SK-N-SH (cell line): ENCODE results near the gene ST6GALNAC5. TPM values are rescaled to one million over a fixed set of nuclear protein-coding genes. Genes with fewer than 3 reads are reported as not detected.

ENCODE experiments used
- CTCF ChIA-PET: fragments of 300-600, 350-600 bp; formaldehyde crosslinking; extraction: SDS; loops from one replicate; lab custom pipeline; 2021; lab: Yijun Ruan, JAX
- POLR2A ChIA-PET: fragments of 350-600 bp; sonication (Branson Sonifier 250); formaldehyde crosslinking; extraction: SDS; loops from one replicate; lab custom pipeline; 2020; ENCODE audit warnings: antibody characterized with exemption, inconsistent platforms; lab: Yijun Ruan, JAX
- DNase-seq: peaks from one replicate; pipeline ENCODE4 v3.0.0; 2012
- H2AFZ ChIP-seq: fragments of 200-600 bp; sonication (generic); 2 replicates; pipeline ENCODE4 v1.8.1; 2016; ENCODE audit warnings: antibody characterized with exemption, mild to moderate bottlenecking, low read depth
- H3F3A ChIP-seq: fragments of 200-600 bp; sonication (generic); replicated peaks from 2 replicates; pipeline ENCODE3; 2016; ENCODE audit warnings: antibody characterized with exemption, mild to moderate bottlenecking; ENCODE audit not compliant: insufficient read depth
- H3K27ac ChIP-seq, 2 experiments: fragments of 200-500 bp in 1 of 2; fragments of 200-600 bp in 1 of 2; sonication (Bioruptor generic) in 1 of 2; sonication (generic), shearing (Covaris generic) in 1 of 2; 2 replicates each; pipeline versions ENCODE4 v1.5.1 to v1.6.1; 2014 to 2016; ENCODE audit warnings: low read depth in 2 of 2, inconsistent platforms in 1 of 2, low read length in 1 of 2, mild to moderate bottlenecking in 1 of 2, mixed read lengths in 1 of 2
- H3K27me3 ChIP-seq: fragments of 200-600 bp; sonication (generic), shearing (Covaris generic); 2 replicates; pipeline ENCODE4 v1.6.1; 2016; ENCODE audit warnings: mixed run types; ENCODE audit not compliant: insufficient read depth
- H3K36me3 ChIP-seq, 2 experiments: fragments of 200-500 bp in 1 of 2; fragments of 200-600 bp in 1 of 2; sonication (Bioruptor generic) in 1 of 2; sonication (generic) in 1 of 2; replicated peaks in 1 of 2; 2 replicates each; pipeline versions ENCODE3 to v1.5.1; 2014 to 2016; ENCODE audit warnings: low read length in 1 of 2, mild to moderate bottlenecking in 1 of 2; ENCODE audit not compliant: insufficient read depth in 2 of 2, control insufficient read depth in 1 of 2
- H3K4me1 ChIP-seq, 2 experiments: fragments of 200-500 bp in 1 of 2; fragments of 200-600 bp in 1 of 2; sonication (Bioruptor generic) in 1 of 2; sonication (generic), shearing (Covaris generic) in 1 of 2; 2 replicates each; pipeline versions ENCODE4 v1.5.1 to v1.6.1; 2014 to 2016; ENCODE audit warnings: low read depth in 1 of 2, low read length in 1 of 2, mixed run types in 1 of 2; ENCODE audit not compliant: insufficient read depth in 2 of 2, control insufficient read depth in 1 of 2
- H3K4me2 ChIP-seq: fragments of 200-600 bp; sonication (generic), shearing (Covaris generic); 2 replicates; pipeline ENCODE4 v1.6.1; 2017; ENCODE audit warnings: mixed run types
- H3K4me3 ChIP-seq, 2 experiments: fragments of 200-500 bp in 1 of 2; fragments of 200-600 bp in 1 of 2; sonication (Bioruptor generic) in 1 of 2; sonication (generic), shearing (Covaris generic) in 1 of 2; 2 replicates each; pipeline versions ENCODE4 v1.5.1 to v1.8.1; 2014 to 2016; ENCODE audit warnings: low read depth in 2 of 2, inconsistent platforms in 1 of 2, low read length in 1 of 2, mild to moderate bottlenecking in 1 of 2, mixed read lengths in 1 of 2, moderate library complexity in 1 of 2
- H3K79me2 ChIP-seq: fragments of 200-600 bp; sonication (generic); 2 replicates; pipeline ENCODE4 v1.8.1; 2017; ENCODE audit warnings: mild to moderate bottlenecking; ENCODE audit not compliant: insufficient read depth
- H3K9ac ChIP-seq: fragments of 200-600 bp; sonication (generic); 2 replicates; pipeline ENCODE4 v1.6.1; 2017; ENCODE audit warnings: mixed run types
- H3K9me2 ChIP-seq: fragments of 200-600 bp; sonication (generic); 2 replicates; pipeline ENCODE4 v1.6.1; 2017; ENCODE audit warnings: mixed run types
- H3K9me3 ChIP-seq: fragments of 200-600 bp; sonication (generic); 2 replicates; pipeline ENCODE4 v1.6.1; 2017; ENCODE audit warnings: mixed run types, mild to moderate bottlenecking, moderate library complexity
- H4K20me1 ChIP-seq: fragments of 200-600 bp; sonication (generic); 2 replicates; pipeline ENCODE4 v1.6.1; 2017; ENCODE audit warnings: mild to moderate bottlenecking, mixed run types; ENCODE audit not compliant: insufficient read depth
- CHD2 ChIP-seq: fragments of 150-350 bp; IDR thresholded peaks from 2 replicates; pipeline ENCODE4 v1.6.1; 2018; ENCODE audit warnings: low read length; ENCODE audit not compliant: partially characterized antibody
- EP300 ChIP-seq, 2 experiments: IDR thresholded peaks; 2 replicates each; pipeline versions ENCODE4 v1.4.0 to v1.6.1; 2012; ENCODE audit warnings: borderline replicate concordance in 1 of 2, low read depth in 1 of 2, low read length in 1 of 2
- EZH2phosphoT487 ChIP-seq: fragments of 200-600 bp; sonication (generic); IDR thresholded peaks from 2 replicates; pipeline ENCODE4 v1.6.1; 2017; ENCODE audit warnings: low read depth, mixed run types, mild to moderate bottlenecking, antibody characterized with exemption, moderate library complexity, borderline replicate concordance
- FOXM1 ChIP-seq: IDR thresholded peaks from 2 replicates; pipeline ENCODE4 v1.4.0; 2012; ENCODE audit warnings: low read depth, mild to moderate bottlenecking
- GABPA ChIP-seq: IDR thresholded peaks from 2 replicates; pipeline ENCODE4 v1.4.0; 2012; ENCODE audit warnings: low read depth, mild to moderate bottlenecking
- NFIC ChIP-seq: IDR thresholded peaks from 2 replicates; pipeline ENCODE4 v1.4.0; 2012; ENCODE audit warnings: borderline replicate concordance
- POLR2AphosphoS5 ChIP-seq: IDR thresholded peaks from 2 replicates; pipeline ENCODE4 v1.6.1; 2012; ENCODE audit warnings: low read depth, low read length
- RAD21 ChIP-seq: IDR thresholded peaks from 2 replicates; pipeline ENCODE4 v1.6.1; 2012; ENCODE audit warnings: mild to moderate bottlenecking, low read length
- RXRA ChIP-seq: IDR thresholded peaks from 2 replicates; pipeline ENCODE4 v1.4.0; 2012; ENCODE audit warnings: low read depth, mild to moderate bottlenecking, borderline replicate concordance
- TAF1 ChIP-seq: IDR thresholded peaks from 2 replicates; pipeline ENCODE4 v1.6.1; 2012; ENCODE audit warnings: low read depth, mild to moderate bottlenecking, low read length, moderate library complexity, borderline replicate concordance
- TCF12 ChIP-seq: IDR thresholded peaks from 2 replicates; pipeline ENCODE4 v1.4.0; 2012
- YY1 ChIP-seq: IDR thresholded peaks from 2 replicates; pipeline ENCODE4 v1.4.0; 2012; ENCODE audit warnings: low read depth, mild to moderate bottlenecking
- WGBS: methylation state at CpG from one replicate; pipeline ENCODE4 v1.1.6; 2017; ENCODE audit warnings: low lambda C conversion rate; 5-methylcytosine and 5-hydroxymethylcytosine counted together
- polyA plus RNA-seq, 3 experiments: library from polyadenylated mRNA; depleted of rRNA; stranded (reverse); fragments of >200 nt; gene quantifications; 2 replicates each; pipeline ENCODE4 v1.2.3, GENCODE V29; 2012
- TF ChIP-seq, protein P1 (sequence below): IDR thresholded peaks from 2 replicates; pipeline ENCODE4 v1.4.0; 2012; ENCODE audit warnings: low read depth, borderline replicate concordance
- TF ChIP-seq, protein P2 (sequence below): IDR thresholded peaks from 2 replicates; pipeline ENCODE4 v1.4.0; 2012; ENCODE audit warnings: low read depth, borderline replicate concordance
- TF ChIP-seq, protein P3 (sequence below): fragments of 150-350 bp; IDR thresholded peaks from 2 replicates; pipeline ENCODE4 v1.6.1; 2016; ENCODE audit warnings: mild to moderate bottlenecking, low read depth, low read length
- TF ChIP-seq, protein P4 (sequence below): fragments of 150-350 bp; IDR thresholded peaks from 2 replicates; pipeline ENCODE4 v1.6.1; 2017; ENCODE audit warnings: antibody characterized with exemption, low read length, low read depth, borderline replicate concordance

Gene ST6GALNAC5
- polyA plus RNA-seq, 1 of the 3 experiments (the other 2 are of a cell fraction) = 10.6 TPM

DNA sequence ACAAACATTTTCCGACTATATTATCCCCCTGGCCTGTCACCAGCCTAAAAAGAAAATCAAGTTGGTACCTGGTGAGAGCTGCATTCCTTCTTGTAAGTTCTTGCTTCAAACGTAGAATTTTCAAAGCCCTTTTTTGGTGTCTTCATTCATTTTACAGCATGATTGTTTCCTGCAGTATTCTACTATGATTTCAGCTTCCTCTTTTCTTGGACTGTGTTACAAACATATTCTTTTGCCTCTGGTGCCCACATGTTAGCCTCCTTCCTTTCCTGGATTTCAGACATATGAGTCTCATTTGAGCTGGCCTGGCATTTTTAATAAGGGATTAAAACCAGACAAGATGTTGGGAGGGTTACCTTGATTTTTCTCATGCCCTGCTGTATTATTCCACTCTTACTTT lies 209.5 kb downstream of the ST6GALNAC5 start:
- 92% methylated on average over 2 of the region's 2 CpGs for WGBS
- H3K4me3 ChIP-seq = no peak overlapping the region
- CTCF ChIA-PET = interaction anchor here (1.0 kb wide), 1 partner anchor 17 kb away, joined by 3 read pairs; no protein-coding TSS in a partner anchor

DNA sequence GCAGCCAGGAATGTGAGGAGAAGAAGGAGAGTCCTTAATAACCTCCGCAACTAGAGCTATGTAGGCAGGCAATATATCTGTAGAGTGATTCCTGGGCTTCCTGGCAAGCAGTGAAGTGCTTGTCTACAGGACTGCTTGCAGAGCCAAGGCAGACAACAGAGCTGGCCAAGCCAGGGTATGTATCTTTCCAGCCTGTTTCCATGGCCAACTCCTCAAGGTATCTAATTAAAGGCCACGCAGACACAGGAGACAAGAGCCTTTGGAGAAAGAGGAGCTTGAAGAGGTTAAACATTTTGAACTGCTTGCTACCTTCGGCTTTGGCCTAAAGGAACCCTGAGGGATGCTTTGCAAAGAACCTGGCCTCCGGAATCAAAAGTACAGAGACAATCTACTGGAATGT lies 214.6 kb downstream of the ST6GALNAC5 start:
- no peak overlapping the region for H3K4me2 ChIP-seq
- H3K79me2 ChIP-seq = no peaks in the 10 kb centered on the region
- TF ChIP-seq, protein P1, sequence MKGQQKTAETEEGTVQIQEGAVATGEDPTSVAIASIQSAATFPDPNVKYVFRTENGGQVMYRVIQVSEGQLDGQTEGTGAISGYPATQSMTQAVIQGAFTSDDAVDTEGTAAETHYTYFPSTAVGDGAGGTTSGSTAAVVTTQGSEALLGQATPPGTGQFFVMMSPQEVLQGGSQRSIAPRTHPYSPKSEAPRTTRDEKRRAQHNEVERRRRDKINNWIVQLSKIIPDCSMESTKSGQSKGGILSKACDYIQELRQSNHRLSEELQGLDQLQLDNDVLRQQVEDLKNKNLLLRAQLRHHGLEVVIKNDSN = no peak
- TF ChIP-seq RXRA (no peak), EP300 (IDR thresholded peaks at IDR 0.05; ENCODE audit: borderline replicate concordance in 1 of 2, low read depth in 1 of 2, low read length in 1 of 2) (no peak), TAF1 (no peak), CHD2 (no peak), POLR2AphosphoS5 (no peak), TCF12 (no peak), FOXM1 (no peak)
- TF ChIP-seq, protein P2, sequence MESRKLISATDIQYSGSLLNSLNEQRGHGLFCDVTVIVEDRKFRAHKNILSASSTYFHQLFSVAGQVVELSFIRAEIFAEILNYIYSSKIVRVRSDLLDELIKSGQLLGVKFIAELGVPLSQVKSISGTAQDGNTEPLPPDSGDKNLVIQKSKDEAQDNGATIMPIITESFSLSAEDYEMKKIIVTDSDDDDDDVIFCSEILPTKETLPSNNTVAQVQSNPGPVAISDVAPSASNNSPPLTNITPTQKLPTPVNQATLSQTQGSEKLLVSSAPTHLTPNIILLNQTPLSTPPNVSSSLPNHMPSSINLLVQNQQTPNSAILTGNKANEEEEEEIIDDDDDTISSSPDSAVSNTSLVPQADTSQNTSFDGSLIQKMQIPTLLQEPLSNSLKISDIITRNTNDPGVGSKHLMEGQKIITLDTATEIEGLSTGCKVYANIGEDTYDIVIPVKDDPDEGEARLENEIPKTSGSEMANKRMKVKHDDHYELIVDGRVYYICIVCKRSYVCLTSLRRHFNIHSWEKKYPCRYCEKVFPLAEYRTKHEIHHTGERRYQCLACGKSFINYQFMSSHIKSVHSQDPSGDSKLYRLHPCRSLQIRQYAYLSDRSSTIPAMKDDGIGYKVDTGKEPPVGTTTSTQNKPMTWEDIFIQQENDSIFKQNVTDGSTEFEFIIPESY = no peak
- TF ChIP-seq, protein P3, sequence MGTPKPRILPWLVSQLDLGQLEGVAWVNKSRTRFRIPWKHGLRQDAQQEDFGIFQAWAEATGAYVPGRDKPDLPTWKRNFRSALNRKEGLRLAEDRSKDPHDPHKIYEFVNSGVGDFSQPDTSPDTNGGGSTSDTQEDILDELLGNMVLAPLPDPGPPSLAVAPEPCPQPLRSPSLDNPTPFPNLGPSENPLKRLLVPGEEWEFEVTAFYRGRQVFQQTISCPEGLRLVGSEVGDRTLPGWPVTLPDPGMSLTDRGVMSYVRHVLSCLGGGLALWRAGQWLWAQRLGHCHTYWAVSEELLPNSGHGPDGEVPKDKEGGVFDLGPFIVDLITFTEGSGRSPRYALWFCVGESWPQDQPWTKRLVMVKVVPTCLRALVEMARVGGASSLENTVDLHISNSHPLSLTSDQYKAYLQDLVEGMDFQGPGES = no peak
- no peak overlapping the region for H3K27ac ChIP-seq
- no peaks in the 10 kb centered on the region for H3K4me1 ChIP-seq
- H3K4me3 ChIP-seq = no peak overlapping the region
- no peak overlapping the region for H2AFZ ChIP-seq
- WGBS = 84% methylated on average over 4 of the region's 4 CpGs
- no peak overlapping the region for H3K9ac ChIP-seq
- no peaks in the 10 kb centered on the region for H3K36me3 ChIP-seq
- ChIA-PET CTCF (interaction anchor here (1.0 kb wide), 1 partner anchor 33 kb away, joined by 3 read pairs; no protein-coding TSS in a partner anchor), POLR2A (no interaction called here)
- no peaks in the 10 kb centered on the region for H3K27me3 ChIP-seq
- H3F3A ChIP-seq = no peaks in the 10 kb centered on the region
- no peaks in the 10 kb centered on the region for H3K9me2 ChIP-seq
- no peaks in the 10 kb centered on the region for H4K20me1 ChIP-seq
- no peak for DNase-seq
- no peaks in the 10 kb centered on the region for H3K9me3 ChIP-seq

More for the DNA sequence above, 209.5 kb downstream of the ST6GALNAC5 start:
- Histone ChIP-seq H3K4me2 (no peak overlapping the region), H3F3A (no peaks in the 10 kb centered on the region), H3K79me2 (no peaks in the 10 kb centered on the region), H3K36me3 (peaks cover under 1 to 4% of the 10 kb centered on the region in 2 experiments), H3K27ac (no peak overlapping the region), H3K27me3 (no peaks in the 10 kb centered on the region), H3K9me2 (no peaks in the 10 kb centered on the region), H3K9me3 (no peaks in the 10 kb centered on the region), H3K4me1 (no peaks in the 10 kb centered on the region), H2AFZ (no peak overlapping the region), H3K9ac (no peak overlapping the region), H4K20me1 (no peaks in the 10 kb centered on the region)
- no peak for TF ChIP-seq YY1
- TF ChIP-seq, protein P4, sequence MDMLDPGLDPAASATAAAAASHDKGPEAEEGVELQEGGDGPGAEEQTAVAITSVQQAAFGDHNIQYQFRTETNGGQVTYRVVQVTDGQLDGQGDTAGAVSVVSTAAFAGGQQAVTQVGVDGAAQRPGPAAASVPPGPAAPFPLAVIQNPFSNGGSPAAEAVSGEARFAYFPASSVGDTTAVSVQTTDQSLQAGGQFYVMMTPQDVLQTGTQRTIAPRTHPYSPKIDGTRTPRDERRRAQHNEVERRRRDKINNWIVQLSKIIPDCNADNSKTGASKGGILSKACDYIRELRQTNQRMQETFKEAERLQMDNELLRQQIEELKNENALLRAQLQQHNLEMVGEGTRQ = no peak
- no peak for TF ChIP-seq NFIC
- no peak for TF ChIP-seq GABPA
- TF ChIP-seq EZH2phosphoT487 = no peak
- no peak for TF ChIP-seq FOXM1
- TF ChIP-seq CHD2 = no peak
- TF ChIP-seq, protein P3 = no peak
- no peak for TF ChIP-seq RAD21
- POLR2A ChIA-PET = no interaction called here
- no peak for DNase-seq
